ENCODE results near the gene SPOCK1.

Gene SPOCK1

DNA sequence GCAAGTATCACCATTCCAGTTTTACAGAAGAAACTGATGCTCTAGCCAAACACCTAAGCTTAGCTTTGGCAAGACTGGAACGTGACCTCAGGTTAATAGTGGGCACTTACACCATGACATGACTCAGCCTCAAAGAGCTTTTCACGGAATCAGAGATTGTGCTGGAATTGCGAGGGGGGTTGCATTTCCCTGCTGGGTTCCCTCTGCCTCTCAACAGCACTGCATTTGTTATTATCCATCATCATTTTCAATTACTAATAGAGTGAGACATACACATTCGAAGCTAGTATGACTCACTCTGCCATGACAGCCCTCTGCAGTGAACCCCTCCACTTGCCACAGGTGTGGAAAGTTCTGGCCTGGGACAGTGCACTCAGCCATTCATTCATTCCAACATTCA is 8.0 kb downstream of the SPOCK1 start:
- DNase-seq, result no peak

DNA sequence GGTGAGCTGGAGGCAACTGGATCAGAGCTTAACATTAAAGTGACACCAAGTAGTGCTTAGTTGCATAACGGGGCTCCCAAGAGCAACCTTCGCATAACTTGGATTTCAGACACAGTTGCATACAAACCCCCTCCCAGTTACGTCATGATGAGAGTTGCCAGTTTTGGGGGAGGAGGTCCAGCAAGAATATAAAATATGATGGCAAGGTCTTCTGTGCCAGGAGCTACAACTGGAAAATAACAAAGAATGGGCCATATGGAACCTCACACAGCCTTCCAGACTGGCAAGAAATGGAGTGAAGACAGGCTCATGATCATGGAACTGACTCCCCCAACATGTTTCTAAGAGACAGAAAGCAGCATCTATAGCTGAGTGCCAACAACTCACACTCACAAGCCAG is 8.5 kb downstream of the SPOCK1 start:
- no peak for DNase-seq

GRCh38 chr5:137488974-137489373 is 10.2 kb downstream of the SPOCK1 start:
- DNase-seq, result no peak

- DNase-seq, result no peak
These were observed 10.6 kb downstream of the SPOCK1 start for GRCh38 chr5:137488516-137488915.

DNA sequence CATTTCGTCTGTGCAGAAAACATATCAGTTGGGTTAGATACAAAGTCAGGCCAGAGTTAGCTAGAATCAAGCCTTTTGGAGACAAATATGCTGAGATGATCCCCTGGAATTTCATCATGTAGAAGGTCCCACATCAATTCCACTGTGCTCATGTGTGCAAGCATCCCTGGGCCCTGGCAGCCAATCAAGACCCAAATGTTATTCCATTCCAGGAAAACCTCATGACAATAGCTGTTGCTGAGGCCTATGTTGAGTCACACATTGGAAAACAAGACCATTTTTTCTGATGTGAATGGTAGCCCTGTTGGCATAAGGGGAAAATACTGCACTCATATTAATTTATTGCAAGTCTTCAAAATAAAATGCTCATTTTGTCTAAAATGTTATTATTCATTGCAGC is 11.5 kb downstream of the SPOCK1 start:
- no peak for DNase-seq

- no peak for DNase-seq
These were observed 12.4 kb downstream of the SPOCK1 start for GRCh38 chr5:137486707-137487106.

DNA sequence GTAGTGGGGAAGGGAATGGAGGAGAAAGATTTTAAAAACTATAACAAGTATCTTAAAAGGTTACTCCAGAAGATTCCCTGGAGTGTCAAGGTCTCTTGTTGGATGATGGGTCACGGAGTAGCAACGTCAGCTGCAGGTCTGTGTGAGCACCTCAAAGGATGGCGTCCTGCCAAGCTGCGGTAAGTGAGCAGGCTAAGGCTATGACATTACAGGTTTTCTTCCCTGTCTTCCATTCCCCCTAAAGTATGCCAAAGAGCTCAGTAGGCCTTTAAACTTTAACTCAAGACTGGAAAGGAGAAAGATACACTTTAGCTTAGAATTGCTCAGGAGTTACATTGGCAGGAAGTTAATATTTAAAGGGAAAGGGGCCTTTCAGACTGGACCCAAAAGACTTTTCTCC is 17.5 kb downstream of the SPOCK1 start:
- no peak for DNase-seq

DNA sequence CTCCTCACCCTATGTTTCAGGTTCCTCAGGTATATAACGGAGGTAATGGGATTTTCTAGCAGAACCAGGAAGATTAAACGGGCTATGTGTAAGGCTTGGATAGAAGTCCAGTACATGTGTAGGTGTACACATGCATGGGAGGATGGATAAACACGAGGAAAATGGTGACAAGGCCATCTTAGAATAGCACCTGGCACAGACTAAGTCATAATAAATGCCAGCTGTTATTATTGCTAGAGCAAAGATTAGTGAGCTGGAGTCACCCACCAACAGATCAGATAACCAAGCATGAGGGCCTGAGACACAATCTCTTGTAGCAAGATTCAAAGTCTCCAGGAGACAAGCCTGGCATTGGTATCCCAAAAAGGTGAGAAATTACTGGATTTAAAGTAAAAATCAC is 21.1 kb downstream of the SPOCK1 start:
- no peak for DNase-seq

GRCh38 chr5:137470921-137471220 is 28.3 kb downstream of the SPOCK1 start:
- no peak for DNase-seq

DNA sequence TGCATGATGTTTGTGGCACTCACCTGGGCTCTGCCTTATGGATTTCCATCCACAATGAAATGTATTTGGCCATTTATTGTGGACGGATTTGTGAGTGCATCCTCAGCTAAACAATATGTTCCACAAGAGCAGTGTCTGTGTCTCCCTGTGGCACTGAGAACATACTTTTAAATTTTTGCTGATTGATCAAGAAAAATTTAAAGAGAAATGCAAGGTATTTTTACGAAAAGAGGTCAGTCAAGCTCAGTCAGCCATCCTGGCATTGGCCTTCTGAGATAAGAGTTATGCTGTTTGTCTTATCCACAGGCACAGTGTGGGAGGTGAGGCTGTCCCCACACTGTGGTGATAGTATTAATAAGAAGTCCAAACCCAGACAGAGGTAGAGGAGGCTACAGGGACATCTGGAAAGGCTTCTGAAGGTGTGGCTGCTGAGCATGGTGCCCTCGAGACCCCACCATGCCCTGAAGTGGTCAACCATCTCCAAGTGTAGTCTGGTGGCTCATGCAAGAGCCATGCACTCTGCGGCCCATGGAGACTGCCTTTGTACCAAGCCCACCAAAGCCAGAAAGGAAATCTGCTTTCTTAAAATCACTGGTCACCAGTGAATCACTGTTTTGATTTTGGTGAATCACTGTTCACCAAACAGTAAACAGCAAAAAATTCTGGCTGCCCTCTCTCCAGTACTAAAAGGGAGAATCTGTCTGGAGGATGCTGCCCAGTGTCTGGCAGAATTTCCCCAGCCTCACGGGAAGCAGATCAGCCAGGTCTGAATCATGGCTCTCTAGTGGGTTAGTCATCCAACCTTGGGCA is 28.8 kb downstream of the SPOCK1 start:
- DNase-seq, result no peak

- DNase-seq, result no peak
These were observed 32.2 kb downstream of the SPOCK1 start for GRCh38 chr5:137466889-137467288.

GRCh38 chr5:137465930-137466329 is 33.2 kb downstream of the SPOCK1 start:
- no peak for DNase-seq

GRCh38 chr5:137462816-137463520 is 36.2 kb downstream of the SPOCK1 start:
- DNase-seq, result no peak

DNA sequence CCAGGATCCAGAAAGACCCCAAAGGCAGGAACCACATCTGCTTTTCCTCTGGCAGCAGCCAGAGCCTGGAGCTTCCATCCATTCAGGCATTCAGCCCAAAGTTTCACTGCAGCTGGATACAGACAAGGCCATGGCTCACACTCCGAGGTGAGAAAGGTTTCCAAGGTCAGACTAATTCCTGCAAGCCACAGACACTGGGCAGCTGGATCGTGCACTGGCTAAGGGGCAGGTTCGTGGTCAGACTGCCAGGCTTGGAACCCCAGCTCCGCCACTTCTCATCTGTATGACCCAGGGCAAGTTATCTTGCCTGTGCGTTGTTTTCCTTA is 36.9 kb downstream of the SPOCK1 start:
- no peak for DNase-seq

DNA sequence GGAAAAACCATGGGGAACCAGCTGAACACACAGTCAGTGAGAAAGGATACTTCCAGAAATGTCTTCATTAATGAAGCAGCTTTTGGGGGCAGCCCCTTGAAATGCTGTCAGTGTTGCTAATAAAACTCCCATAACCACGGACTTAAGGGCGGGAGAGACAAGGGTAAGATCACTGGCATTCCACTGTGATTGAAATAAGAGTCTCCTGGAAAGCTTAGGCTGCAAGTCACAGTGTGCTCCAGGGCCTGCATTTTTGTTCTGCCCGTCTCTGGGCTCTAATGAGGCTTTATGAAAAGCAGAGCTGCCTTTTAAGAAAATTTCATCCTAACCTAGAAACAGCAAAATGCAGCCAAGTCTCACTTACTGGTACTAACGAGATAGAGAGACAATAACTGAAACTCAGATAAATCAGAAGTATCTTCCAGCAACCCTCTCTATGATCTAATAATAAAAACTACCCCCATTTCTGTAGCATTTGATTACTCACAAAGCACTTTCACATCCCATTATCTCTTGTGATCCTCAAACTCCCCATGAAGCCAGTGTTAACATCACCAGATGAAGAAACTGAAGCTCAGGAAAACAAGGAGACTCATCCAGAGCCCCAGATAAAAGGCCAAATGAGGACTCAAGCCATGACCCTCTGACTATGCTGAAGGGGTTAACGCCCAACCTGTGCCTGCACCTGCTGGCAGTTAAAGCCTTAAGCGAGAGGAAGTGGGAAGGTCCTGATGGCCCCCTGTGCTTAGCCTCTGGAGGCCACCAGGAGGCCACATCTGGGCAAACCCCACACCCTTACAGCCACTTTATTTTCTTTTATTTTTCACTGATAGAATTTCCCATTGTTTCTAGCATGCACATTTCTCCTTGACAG is 37.5 kb downstream of the SPOCK1 start:
- no peak for DNase-seq

DNA sequence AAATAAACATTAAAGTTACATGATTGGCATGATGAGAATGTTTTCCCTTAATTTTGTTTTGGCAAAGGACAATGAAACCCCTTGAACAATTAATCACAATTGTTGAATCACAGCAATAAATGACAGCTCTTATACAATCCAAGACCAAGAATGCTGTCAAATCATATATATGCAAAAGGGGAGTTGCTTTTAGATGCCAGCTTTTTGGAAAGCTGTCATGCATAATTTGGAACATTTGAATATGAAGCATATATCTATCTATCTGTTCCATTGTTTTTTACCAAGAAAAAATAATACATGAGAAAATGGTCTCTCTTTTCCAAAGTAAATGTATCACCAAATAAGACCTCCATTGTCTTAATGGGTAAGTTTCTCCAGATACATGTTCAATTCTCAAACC is 44.5 kb downstream of the SPOCK1 start:
- no peak for DNase-seq

DNA sequence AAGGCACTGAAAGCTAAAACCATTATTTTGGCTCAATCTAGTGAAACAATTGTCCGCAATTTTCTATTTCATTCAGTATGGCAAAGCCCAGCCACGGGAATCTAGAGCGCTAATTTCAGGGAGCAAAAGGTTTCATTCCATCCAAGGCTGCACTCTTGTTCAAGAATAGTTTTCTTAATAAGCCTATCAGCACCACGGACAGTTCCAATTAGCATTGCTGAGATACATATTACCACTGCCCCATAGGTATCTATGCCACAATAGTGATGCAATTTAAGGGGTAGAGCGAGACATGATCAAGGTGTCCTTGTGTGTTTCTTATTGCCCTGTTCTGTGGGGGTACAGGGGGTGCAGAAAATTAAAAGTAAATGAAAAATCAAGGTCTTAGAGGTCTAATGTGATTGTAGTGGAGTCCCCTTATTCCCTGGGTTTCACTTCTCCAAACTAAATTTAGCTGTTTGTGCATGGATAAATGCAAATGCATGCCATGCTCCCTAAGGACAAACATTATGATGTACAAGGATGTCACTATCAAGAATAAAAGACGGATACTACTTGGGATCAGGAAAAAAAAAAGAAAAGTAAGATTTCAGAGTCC is 45.5 kb downstream of the SPOCK1 start:
- no peak for DNase-seq

DNA sequence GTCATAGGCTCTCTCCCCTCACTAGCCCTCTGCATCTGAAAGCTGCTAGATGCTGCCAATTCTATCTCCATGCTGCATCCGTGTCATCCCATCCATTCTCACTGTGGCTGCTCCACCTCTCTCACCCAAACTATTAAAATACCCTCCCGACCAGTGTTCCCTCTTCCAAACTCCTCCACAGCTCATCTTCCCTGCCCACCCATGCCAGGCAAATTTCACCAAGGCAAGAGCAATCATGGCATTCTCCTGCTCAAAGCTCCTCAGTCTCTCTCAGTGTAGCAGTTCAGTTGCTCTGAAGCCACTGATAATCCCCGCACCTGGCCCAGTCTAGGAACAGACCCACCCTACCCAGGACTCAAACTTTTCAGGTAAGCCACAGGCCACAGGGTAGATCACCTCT is 48.4 kb downstream of the SPOCK1 start:
- DNase-seq, result no peak

DNA sequence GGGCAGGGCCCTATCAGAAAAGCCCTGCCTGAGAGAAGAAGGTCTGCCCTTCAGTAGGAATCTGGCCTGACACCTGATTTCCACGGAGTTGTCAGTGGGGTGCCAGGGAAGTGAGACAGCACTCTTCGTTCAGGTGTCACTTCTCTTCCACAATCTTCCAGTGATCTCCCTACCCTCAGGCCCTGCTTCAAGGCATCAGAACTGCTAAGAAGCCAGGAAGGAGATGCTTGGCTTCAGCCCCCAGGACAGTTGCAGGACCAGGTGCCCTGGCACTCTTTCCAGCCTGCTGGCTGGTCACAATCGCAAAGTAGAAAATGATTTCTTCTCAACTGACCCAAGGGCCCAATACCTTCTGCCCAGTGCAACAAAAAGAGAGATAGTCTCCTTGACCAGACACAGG is 50.3 kb downstream of the SPOCK1 start:
- DNase-seq, result no peak

DNA sequence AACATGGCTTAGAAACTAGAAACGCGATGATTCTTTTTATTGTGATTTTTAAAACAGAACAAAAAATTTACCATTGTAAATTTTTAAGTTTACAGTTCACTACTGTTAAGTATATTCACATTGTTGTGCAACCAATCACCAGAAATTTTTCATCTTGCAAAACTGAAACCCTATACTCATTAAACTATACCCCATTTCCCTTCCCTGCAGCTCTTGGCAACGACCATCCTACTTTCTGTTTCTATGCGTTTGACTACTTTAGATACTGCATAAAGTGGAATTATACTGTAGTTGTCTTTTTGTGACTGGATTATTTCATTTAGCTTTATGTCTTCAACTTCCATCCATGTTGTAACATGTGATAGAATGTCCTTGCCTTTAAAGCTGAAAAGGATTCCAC is 52.5 kb downstream of the SPOCK1 start:
- no peak for DNase-seq

DNA sequence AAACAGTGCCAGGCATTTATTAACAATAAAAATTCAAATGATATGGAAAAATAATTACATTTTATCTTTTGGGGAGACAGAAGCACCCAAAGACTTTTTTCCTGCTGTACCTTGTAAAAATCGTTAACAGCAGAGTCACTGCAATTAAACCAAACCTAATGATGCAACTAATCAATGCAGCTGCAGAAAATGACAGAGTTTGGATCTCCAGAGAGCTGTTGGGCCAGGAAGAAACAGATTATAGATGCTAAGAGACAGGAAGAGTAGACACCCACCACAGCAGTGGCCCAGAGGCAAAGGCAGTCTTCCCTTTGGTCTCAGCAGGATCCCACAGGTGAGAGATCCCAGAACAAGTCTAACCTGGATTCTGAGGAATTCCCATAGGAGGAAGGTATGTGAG is 53.0 kb downstream of the SPOCK1 start:
- no peak for DNase-seq

DNA sequence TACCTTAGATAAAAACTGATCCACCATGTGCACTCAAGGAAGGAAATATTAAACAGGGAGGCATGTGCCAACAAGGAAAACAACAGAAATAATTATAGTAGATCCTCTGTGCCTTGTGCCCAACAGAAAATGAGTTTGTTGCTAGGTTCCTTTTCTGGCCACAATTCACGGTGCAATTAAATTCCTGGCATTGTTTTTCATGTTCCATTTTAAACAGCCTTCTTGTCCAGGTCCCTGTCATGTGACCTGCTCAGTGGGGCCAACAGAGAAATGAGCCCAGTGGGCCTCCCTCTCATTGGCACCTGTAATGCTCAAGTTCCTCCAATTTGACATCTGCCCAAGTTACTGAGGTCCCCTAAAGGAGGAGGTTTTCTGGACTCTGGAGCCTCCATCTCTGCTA is 56.5 kb downstream of the SPOCK1 start:
- DNase-seq, result no peak

GRCh38 chr5:137441476-137441875 is 57.6 kb downstream of the SPOCK1 start:
- DNase-seq, result no peak

- no peak for DNase-seq
These were observed 58.3 kb downstream of the SPOCK1 start for GRCh38 chr5:137440795-137441194.
